ENCODE measurements around the gene ATG7. TPM values are rescaled to one million over a fixed set of nuclear protein-coding genes. Genes with fewer than 3 reads are reported as not detected.

ATG7 gene
- total RNA-seq, 2 experiments from 2014 or later = 21.7 to 28.4 TPM

GRCh38 chr3:11558918-11559815 lies 287.0 kb downstream of the ATG7 start:
- Histone ChIP-seq H3K4me2 (ENCODE audit: low read length) (no peak overlapping the region; the same call in 1 of the 2 replicates), H3K9me3 (ENCODE audit: low read length) (no peaks in the 10 kb centered on the region), H3K79me2 (ENCODE audit: insufficient read depth, low read depth, low read length) (no peaks in the 10 kb centered on the region), H2AFZ (ENCODE audit: low read length) (no peak overlapping the region), H3K9me2 (ENCODE audit: insufficient read depth, low read length) (no peaks in the 10 kb centered on the region), H3K4me3 (ENCODE audit: low read depth, low read length, poor library complexity, severe bottlenecking) (no peak overlapping the region), H3K36me3 (ENCODE audit: insufficient read depth, low read length) (peaks cover 68% of the 10 kb centered on the region), H3K4me1 (ENCODE audit: insufficient read depth, low read length, poor library complexity, severe bottlenecking) (no peaks in the 10 kb centered on the region), H4K20me1 (ENCODE audit: insufficient read depth, low read length) (no peaks in the 10 kb centered on the region), H3K27ac (ENCODE audit: low read depth, low read length, poor library complexity, severe bottlenecking) (no peak overlapping the region)
- POLR2A ChIA-PET = interaction anchor here (0.6 kb wide), 2 partner anchors 44 to 79 kb away, joined by 3 to 5 read pairs; no protein-coding TSS in a partner anchor
- TF ChIP-seq, protein P1, sequence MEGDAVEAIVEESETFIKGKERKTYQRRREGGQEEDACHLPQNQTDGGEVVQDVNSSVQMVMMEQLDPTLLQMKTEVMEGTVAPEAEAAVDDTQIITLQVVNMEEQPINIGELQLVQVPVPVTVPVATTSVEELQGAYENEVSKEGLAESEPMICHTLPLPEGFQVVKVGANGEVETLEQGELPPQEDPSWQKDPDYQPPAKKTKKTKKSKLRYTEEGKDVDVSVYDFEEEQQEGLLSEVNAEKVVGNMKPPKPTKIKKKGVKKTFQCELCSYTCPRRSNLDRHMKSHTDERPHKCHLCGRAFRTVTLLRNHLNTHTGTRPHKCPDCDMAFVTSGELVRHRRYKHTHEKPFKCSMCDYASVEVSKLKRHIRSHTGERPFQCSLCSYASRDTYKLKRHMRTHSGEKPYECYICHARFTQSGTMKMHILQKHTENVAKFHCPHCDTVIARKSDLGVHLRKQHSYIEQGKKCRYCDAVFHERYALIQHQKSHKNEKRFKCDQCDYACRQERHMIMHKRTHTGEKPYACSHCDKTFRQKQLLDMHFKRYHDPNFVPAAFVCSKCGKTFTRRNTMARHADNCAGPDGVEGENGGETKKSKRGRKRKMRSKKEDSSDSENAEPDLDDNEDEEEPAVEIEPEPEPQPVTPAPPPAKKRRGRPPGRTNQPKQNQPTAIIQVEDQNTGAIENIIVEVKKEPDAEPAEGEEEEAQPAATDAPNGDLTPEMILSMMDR (conservative IDR thresholded peaks at IDR 0.05; ENCODE audit: low read length) = no peak
- no peak for TF ChIP-seq EZH2phosphoT487 (IDR thresholded peaks at IDR 0.05; ENCODE audit: borderline replicate concordance, low read depth, low read length)
- intact Hi-C loops (cut with micrococcal nuclease; ENCODE audit: unreplicated experiment) = loop anchor here (2.0 kb wide), 1 partner anchor 84 kb away; the partner anchor contains the start of gene VGLL4
- CTCF ChIA-PET (ENCODE audit: unreplicated experiment) = no interaction called here
- no peak for DNase-seq (ENCODE audit: low spot score)
- no TSS peak for BruUV-seq (replicated peaks)

DNA sequence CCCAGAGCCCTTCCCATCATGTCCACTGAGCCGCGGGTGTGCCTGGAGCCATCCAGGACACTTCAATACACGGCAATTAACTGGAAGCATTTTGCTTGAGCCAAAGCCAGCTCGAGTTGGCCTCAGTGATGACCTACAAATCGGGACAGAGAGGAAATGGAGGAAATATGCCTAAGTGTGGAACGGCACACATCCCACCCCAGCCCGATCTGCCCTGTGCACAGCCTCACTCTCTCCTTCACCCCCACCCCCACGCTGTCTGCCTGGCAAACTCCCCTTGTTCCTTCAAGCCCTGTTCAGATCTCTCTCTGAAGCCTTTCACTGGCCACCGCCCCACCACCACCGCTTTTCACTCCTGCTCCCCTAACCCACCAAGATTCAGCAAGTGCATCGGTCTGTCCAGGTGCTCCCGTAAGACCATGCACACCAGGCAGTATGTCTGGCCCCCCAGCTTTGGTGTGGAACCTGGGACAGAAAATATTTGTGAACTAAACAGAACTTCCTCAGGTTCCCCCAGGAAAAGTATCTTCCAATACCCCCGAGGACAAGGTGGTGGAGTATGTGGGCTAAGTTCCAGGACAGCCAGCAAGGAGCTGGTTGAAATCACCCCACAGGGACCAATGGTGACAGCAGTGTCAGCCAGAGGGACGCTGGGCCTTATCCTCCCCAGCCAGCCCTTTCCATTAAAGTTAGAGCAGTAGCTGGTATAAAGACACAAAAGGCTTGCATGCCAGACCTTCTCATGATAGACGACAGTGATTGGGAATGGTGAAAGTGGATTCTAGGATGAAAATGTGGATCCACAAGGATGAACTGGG lies 287.8 kb downstream of the ATG7 start:
- Histone ChIP-seq H3K4me2 (ENCODE audit: low read length) (no peak overlapping the region), H3K4me1 (ENCODE audit: insufficient read depth, low read length, poor library complexity, severe bottlenecking) (no peaks in the 10 kb centered on the region), H3K27ac (ENCODE audit: low read depth, low read length, poor library complexity, severe bottlenecking) (no peak overlapping the region), H3K79me2 (ENCODE audit: insufficient read depth, low read depth, low read length) (no peaks in the 10 kb centered on the region), H2AFZ (ENCODE audit: low read length) (no peak overlapping the region), H4K20me1 (ENCODE audit: insufficient read depth, low read length) (no peaks in the 10 kb centered on the region), H3K9me3 (ENCODE audit: low read length) (no peaks in the 10 kb centered on the region), H3K4me3 (ENCODE audit: low read depth, low read length, poor library complexity, severe bottlenecking) (no peak overlapping the region), H3K9me2 (ENCODE audit: insufficient read depth, low read length) (no peaks in the 10 kb centered on the region), H3K36me3 (ENCODE audit: insufficient read depth, low read length) (peaks cover 60% of the 10 kb centered on the region)
- intact Hi-C loops (cut with micrococcal nuclease; ENCODE audit: unreplicated experiment) = loop anchor here (2.0 kb wide), 1 partner anchor 83 kb away; the partner anchor contains the start of gene VGLL4
- TF ChIP-seq, protein P1 (conservative IDR thresholded peaks at IDR 0.05; ENCODE audit: low read length) = no peak
- TF ChIP-seq EZH2phosphoT487 (IDR thresholded peaks at IDR 0.05; ENCODE audit: borderline replicate concordance, low read depth, low read length) = no peak
- no peak for DNase-seq (ENCODE audit: low spot score)
- CTCF ChIA-PET (ENCODE audit: unreplicated experiment) = no interaction called here
- POLR2A ChIA-PET = no interaction called here
- BruUV-seq (replicated peaks) = no TSS peak

All from OCI-LY7 (cell line).